GM06990 (cell line): ENCODE results near the gene CEACAM21.
A peak's percentile ranks its signal among the peaks of the same experiment; 100 is the strongest.

Experiments used
- DNase-seq: peaks from one replicate; pipeline ENCODE4 v3.0.0-alpha.2; 2011; ENCODE audit not compliant: insufficient read length; ENCODE audit errors: extremely low read depth
- H3K27me3 ChIP-seq: replicated peaks from 2 replicates; pipeline ENCODE4 v1.6.0; 2011; ENCODE audit warnings: low read length; ENCODE audit not compliant: control insufficient read depth, insufficient read depth
- H3K36me3 ChIP-seq: 2 replicates; pipeline ENCODE4 v1.5.1; 2011; ENCODE audit warnings: low read length; ENCODE audit not compliant: control insufficient read depth, insufficient read depth
- H3K4me3 ChIP-seq: replicated peaks from 2 replicates; pipeline ENCODE4 v1.5.1; 2011; ENCODE audit warnings: low read depth, mild to moderate bottlenecking, control low read depth, low read length
- CTCF ChIP-seq: IDR thresholded peaks from 2 replicates; pipeline ENCODE4 v1.5.1; 2011; ENCODE audit warnings: low read length, control low read depth, mild to moderate bottlenecking, inconsistent platforms; ENCODE audit not compliant: insufficient read depth, poor library complexity, severe bottlenecking

CEACAM21 gene

GRCh38 chr19:41591951-41592562 lies 16.1 kb downstream of the CEACAM21 start:
- no peak for TF ChIP-seq CTCF
- no peak overlapping the region for H3K4me3 ChIP-seq
- no peaks in the 10 kb centered on the region; the same call in 1 of the 2 replicates for H3K36me3 ChIP-seq
- DNase-seq = no peak
- no peaks in the 10 kb centered on the region for H3K27me3 ChIP-seq

- no peak overlapping the region for H3K4me3 ChIP-seq
- no peaks in the 10 kb centered on the region for H3K36me3 ChIP-seq
- no peaks in the 10 kb centered on the region; the same call in 1 of the 2 replicates for H3K27me3 ChIP-seq
- peak; percentile 71 for TF ChIP-seq CTCF
- peak; percentile 39 for DNase-seq
Observed at GRCh38 chr19:41595258-41595889, 19.4 kb downstream of the CEACAM21 start.

GRCh38 chr19:41595890-41596280 lies 19.9 kb downstream of the CEACAM21 start:
- no peaks in the 10 kb centered on the region; the same call in 1 of the 2 replicates for H3K27me3 ChIP-seq
- no peak for TF ChIP-seq CTCF
- DNase-seq = no peak
- no peak overlapping the region for H3K4me3 ChIP-seq
- no peaks in the 10 kb centered on the region for H3K36me3 ChIP-seq

- H3K36me3 ChIP-seq = no peaks in the 10 kb centered on the region
- peak; percentile 97 for TF ChIP-seq CTCF
- DNase-seq = peak; percentile 37
- H3K4me3 ChIP-seq = no peak overlapping the region
- peaks cover 2% of the 10 kb centered on the region for H3K27me3 ChIP-seq
Observed at GRCh38 chr19:41597600-41598041, 21.7 kb downstream of the CEACAM21 start.

DNA sequence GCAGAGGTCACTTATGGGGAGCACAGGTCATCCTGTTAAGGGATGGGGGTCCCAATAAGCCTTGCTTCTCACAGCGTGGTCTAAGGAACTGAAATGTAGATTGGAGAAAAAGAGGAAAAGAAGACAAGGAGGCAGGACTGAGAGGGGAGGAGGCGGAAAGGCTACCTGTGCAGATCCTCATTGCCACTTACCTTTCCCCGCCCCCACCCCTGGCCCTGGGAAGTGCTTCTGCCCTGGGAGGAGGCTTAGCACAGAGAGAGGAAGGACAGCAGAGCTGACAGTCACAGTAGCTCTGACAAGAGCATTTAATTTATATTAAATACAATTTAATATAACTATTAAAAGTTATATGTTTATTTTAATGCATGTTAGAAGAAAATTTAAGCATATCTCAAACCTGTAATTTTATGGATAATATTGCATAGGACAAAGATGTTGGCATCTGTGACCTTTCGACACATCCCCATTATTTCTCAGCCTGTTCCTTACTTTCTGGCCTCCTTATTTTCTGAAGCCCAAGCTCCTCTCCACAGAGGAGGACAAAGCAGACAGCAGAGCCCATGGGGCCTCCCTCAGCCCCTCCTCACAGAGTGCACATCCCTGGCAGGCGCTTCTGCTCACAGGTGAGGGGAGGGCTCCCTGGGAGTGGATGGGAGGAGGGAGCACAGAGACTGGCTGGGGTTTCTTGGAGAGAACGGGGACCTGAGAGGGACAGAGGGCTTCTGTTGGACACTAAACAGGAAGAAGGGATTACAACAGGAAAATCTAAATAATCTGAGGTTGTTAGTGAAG lies 23.4 kb downstream of the CEACAM21 start:
- DNase-seq = no peak
- Histone ChIP-seq H3K27me3 (peaks cover 2% of the 10 kb centered on the region), H3K4me3 (no peak overlapping the region), H3K36me3 (no peaks in the 10 kb centered on the region)
- TF ChIP-seq CTCF = no peak
